WI38 (cell line): Measurements from ENCODE around the gene CEP131.
A peak's percentile ranks its signal among the peaks of the same experiment; 100 is the strongest.

ENCODE experiments used
- H3K4me3 ChIP-seq: 2 replicates; pipeline ENCODE4 v1.5.1; 2011; ENCODE audit warnings: low read depth, mild to moderate bottlenecking, control low read depth, low read length
- TF ChIP-seq, protein P1 (sequence below): IDR thresholded peaks from 2 replicates; pipeline ENCODE4 v1.5.1; 2012; ENCODE audit warnings: low read depth, mild to moderate bottlenecking, control low read depth, low read length

CEP131 gene

DNA sequence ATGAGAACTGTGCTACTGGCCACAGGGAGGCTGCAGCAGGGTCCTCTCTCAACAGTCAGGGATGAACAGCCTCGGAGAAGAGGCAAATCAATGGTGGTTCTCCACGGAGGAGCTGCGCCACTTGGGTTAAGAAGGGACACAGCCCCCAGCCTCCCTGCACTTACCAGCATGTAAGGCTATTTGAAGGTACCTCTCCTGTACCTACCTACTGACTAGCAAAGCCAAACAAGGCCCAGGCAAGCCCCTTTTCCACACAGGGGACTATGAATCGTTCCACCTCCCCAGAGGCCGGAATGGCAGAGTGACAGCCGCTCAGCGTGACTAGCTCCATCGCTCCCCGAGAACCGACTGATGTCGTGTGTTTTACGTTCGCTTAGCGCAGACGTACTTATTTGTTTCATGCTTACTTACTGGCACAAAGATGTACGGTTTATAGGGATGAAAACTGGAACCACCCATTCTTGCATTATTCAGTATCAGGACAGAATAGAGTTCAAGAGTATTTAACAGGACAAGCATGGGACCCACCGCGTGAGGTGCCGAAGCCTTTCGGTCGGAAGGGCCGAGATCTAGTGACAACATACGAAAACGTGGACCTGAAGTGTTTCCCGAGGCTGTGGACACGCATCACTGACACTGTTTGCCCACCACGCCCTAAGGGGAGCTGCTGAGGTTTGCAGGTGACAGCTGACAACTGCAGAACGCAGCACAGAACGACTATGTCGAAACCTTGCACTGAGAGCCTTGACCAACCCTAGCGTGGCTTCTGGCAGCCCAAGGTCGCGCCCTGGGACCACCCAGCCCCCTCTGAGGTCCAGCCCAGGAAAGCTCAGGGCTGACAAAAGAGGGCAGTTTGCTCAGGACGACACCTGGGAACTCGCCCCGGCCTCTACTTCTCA lies 15.1 kb upstream of the CEP131 start:
- TF ChIP-seq, protein P1, sequence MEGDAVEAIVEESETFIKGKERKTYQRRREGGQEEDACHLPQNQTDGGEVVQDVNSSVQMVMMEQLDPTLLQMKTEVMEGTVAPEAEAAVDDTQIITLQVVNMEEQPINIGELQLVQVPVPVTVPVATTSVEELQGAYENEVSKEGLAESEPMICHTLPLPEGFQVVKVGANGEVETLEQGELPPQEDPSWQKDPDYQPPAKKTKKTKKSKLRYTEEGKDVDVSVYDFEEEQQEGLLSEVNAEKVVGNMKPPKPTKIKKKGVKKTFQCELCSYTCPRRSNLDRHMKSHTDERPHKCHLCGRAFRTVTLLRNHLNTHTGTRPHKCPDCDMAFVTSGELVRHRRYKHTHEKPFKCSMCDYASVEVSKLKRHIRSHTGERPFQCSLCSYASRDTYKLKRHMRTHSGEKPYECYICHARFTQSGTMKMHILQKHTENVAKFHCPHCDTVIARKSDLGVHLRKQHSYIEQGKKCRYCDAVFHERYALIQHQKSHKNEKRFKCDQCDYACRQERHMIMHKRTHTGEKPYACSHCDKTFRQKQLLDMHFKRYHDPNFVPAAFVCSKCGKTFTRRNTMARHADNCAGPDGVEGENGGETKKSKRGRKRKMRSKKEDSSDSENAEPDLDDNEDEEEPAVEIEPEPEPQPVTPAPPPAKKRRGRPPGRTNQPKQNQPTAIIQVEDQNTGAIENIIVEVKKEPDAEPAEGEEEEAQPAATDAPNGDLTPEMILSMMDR, result no peak
- peak overlapping the region; percentile 92 for H3K4me3 ChIP-seq

DNA sequence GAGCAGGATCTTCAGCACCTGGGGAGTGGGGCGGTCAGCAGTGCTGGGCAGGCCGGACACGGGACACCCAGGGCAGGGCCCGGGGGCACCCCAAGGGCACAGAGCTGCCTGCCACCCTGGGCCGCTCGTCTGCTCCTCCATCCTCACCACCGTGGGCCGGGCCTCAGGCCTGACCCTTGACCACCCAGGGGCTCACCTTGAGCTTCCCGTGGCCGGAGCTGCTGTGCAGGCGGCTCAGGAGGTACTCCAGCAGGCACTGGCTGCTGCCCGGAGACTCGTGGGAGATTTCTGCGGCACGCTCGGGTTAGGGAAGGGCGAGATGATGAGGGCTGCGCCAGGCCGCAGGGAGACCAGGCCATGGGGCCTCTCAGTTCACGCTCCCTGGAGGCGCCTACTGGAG lies 14.0 kb upstream of the CEP131 start:
- TF ChIP-seq, protein P1, result no peak

DNA sequence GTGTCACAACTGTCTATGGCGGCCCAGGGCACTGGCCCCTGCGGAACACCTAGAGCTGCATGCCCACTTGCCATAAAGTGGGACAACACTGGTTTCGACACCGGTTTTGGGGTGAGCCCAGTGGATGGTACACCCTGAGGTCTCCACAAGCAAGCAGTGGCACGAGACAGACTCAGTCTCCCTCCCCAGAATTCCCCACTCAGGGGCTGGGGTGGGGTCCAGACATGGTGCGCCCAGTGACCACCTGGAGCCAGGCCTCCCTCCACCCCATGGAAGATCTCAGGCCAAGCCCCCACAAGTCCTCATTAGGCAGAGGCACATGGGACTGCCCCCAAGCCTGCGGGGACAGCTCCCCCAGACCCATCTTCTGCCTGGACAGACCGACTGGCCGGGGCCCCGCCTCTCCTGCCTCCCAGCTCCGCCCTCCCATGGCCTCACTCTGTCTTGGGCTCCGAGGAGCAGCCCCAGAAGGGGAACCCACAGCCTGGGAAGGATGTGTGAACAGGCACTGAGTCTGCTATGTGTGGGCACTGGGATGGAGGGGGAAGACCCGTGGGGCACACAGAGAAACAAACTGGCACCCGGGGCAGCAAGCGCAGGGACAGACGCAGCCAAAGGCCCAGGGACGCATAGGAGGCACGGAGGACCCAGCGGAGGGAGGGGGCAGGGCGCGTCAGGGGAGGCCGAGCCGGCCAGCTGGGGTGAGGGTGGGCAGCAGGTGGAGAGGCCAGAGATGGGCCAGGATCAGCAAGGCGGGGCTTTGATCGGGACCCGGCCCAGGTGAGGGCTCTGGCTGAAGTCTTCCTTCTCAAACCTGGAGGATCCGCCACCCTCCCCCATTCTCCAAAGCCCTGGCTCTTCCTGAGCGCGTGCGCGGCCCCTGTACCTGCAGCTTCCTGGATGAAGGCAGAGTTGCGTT lies 13.3 kb upstream of the CEP131 start:
- no peak overlapping the region for H3K4me3 ChIP-seq
- TF ChIP-seq, protein P1, result no peak

More for the DNA sequence above, 14.0 kb upstream of the CEP131 start:
- no peak overlapping the region for H3K4me3 ChIP-seq

DNA sequence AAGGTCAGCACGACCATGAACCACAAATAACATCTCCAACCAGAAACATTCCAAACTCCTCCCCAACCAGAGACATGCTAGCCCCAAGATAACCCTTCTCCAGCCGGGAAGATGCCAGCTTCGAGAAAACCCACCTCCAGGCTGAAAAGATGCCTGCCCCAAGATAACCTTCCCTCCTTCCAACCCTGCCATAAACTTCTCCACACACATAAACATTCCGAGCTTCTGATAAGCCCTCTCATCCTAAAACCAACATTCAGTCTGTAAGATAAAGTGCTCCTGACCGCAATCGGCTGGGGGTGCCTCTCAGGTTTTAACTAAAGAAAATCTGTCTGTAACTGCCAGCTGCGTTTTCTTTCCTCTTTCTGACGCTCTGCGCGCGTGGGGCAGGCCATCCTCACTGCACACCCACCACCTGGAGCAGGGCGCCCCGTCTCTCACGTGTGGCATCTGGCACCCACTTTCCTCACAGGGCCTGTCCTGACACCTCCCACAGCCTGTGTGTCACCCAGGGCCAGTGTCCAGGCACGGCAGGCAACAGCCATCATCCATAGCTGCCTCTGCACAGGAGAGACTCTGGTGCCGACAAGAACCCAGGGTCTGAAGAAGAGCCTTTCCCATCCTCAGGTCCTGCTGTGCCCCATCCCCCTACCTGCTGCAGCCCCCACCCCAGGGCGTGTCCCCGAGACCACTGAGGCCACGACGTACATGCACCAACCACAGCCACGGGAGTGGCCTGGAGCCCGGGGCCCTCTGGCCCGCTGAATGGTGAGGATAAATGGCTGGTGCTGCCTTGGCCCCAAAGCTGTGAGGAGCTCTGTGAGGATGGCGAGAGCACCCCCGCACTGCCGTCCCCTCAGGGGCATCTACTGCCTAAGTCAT lies 12.4 kb upstream of the CEP131 start:
- TF ChIP-seq, protein P1, result no peak
- no peak overlapping the region for H3K4me3 ChIP-seq

DNA sequence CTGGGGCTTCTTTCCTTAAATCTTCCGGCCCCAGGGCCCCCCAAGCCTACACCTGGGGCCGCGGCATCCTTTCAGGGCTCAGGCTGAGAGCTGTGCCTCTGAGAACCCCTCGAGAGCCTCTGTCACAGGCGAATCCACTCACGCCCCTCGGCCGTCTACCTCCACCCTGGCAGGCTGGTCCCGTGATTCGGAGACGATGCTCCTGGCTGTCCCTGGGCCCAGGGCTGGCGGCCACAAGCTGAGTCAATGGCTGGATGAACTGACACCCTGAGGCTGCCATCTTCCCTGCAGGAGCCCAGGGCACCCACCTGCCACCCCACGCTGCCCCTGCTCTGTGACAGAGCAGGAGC lies 11.7 kb upstream of the CEP131 start:
- no peak overlapping the region for H3K4me3 ChIP-seq
- TF ChIP-seq, protein P1, result no peak

DNA sequence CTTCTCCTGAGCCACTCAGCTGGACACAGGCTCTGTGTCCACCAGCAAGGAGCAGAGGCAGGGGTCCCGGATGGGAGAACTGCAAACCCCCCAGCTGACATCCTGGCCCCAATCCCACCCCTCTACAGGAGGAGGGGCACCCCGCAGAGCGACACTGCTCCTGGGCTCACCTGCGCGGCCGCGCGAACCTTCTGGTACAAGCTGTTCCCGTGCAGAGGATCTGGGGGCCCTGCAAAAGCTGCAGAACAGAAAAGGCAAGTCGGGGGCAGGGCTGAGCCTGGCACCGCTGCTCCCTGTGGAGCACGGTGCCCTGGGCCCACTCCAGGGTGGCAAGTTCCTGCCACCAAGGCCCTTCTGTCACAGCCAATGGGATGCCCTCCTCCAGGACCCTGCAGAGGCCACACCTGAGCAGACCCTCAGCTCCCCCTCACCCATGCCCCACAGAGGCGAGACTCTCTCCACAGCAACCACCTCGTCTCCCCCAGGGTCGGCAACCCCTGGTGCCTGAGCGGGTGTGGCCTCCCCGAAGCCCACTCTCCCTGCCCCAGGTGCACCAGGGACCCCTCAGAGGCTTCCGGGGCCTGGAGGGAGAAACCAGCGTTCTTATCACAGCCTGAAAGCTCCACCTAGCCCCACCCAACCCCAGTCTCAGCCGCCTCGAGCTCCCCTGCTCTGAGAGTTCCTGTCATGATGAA lies 11.2 kb upstream of the CEP131 start:
- H3K4me3 ChIP-seq, result no peak overlapping the region
- TF ChIP-seq, protein P1, result no peak
